Measurements from ENCODE around the gene TMEM170A.
"Not testable (repeated sequence)": the region's sequence is repeated elsewhere in the genome, so short reads cannot be mapped to it uniquely, and the experiment has no call there.

TMEM170A gene, protein sequence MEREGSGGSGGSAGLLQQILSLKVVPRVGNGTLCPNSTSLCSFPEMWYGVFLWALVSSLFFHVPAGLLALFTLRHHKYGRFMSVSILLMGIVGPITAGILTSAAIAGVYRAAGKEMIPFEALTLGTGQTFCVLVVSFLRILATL

DNA sequence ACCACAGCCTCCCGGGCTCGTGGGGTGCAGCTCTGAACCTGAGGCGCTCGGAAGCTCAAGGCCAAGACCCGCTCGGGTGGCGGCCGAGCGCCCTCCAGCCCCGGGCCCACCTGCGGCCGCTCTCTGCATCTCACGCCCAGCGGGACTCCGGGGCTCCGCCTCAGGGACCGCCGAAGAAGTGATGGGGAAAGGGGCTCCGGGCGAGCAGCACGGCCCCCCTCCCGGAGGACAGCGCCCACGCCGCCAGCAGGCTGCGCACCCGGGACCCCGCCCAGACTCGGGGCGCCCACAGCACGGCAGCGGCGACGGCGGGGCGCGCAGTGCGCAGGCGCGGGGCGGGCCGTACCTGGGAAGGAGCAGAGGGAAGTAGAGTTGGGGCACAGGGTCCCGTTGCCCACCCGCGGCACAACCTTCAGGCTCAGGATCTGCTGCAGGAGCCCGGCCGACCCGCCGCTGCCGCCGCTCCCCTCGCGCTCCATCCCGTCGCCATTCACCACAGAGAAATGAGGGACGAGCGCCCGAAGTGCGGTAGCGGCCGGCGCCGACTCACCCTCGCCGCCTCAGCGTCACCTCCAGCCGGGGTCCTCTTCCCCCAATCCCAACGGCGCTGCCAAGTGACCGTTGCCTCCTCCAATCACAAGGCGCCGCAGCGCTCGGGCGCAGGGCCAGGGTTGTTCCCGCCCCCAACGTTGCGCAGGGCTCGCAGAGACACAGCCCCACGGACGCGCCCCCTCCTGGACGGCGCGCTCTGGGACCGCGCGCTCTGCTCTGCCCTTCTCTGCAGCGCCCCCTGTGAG is at the start of gene TMEM170A:
TSS of gene TMEM170A (minus strand) at position 568 of the 797 bp plus-strand sequence. CDS start at position 479, 89 bp downstream.
- TF ChIP-seq, protein P1, sequence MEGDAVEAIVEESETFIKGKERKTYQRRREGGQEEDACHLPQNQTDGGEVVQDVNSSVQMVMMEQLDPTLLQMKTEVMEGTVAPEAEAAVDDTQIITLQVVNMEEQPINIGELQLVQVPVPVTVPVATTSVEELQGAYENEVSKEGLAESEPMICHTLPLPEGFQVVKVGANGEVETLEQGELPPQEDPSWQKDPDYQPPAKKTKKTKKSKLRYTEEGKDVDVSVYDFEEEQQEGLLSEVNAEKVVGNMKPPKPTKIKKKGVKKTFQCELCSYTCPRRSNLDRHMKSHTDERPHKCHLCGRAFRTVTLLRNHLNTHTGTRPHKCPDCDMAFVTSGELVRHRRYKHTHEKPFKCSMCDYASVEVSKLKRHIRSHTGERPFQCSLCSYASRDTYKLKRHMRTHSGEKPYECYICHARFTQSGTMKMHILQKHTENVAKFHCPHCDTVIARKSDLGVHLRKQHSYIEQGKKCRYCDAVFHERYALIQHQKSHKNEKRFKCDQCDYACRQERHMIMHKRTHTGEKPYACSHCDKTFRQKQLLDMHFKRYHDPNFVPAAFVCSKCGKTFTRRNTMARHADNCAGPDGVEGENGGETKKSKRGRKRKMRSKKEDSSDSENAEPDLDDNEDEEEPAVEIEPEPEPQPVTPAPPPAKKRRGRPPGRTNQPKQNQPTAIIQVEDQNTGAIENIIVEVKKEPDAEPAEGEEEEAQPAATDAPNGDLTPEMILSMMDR (IDR thresholded peaks at IDR 0.05; ENCODE audit: insufficient read depth, low read depth, low read length, missing control alignments) = peak; percentile 98
- H3K4me3 ChIP-seq (ENCODE audit: low read length) = peak within 1 kb of the TSS; percentile 72
- peak; percentile 99 for DNase-seq (ENCODE audit: low read depth)

DNA sequence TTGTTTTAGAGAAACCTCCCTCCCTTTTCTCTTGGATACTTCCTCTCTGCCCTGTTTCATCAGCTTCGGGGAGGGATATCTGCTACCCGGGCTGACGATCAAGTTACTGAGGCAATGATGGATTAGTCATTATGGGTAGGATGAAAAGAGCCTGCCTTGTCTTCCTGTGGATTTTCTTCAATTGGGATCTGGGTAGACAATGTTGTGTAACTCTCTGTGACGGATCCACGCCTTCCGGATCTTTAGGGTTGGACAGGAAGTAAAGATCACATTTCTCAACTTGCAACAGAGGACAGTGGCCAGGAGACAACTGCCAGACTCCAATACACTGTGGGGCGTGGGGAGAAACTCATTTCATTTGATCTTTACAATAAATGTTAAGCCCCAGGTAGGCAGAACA is 42.1 kb upstream of the TMEM170A start:
- no peak overlapping the region for H3K4me3 ChIP-seq (ENCODE audit: low read length)
- peak; percentile 96 for DNase-seq (ENCODE audit: low read depth)
- TF ChIP-seq, protein P1 (IDR thresholded peaks at IDR 0.05; ENCODE audit: insufficient read depth, low read depth, low read length, missing control alignments) = no peak

DNA sequence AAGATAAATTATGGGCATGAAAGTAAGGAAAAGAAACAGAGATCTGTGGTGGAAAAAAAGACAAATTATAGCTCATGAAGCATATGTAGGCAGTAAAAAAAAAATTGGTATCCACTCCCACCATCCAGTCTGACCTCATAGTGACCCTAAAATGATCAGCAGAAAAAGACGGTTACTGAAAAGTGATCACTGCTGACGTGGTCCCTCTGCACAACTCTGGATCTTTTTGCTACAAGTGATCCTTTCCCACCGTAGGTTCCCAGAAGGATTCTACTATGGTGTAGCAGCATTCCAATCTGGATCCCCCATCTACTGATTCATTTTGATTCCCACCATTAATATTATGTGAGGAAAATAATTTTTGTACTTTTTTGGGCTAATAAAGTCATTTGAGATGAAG is 41.6 kb upstream of the TMEM170A start:
- DNase-seq (ENCODE audit: low read depth) = no peak
- H3K4me3 ChIP-seq (ENCODE audit: low read length) = no peak overlapping the region
- TF ChIP-seq, protein P1 (IDR thresholded peaks at IDR 0.05; ENCODE audit: insufficient read depth, low read depth, low read length, missing control alignments) = no peak

DNA sequence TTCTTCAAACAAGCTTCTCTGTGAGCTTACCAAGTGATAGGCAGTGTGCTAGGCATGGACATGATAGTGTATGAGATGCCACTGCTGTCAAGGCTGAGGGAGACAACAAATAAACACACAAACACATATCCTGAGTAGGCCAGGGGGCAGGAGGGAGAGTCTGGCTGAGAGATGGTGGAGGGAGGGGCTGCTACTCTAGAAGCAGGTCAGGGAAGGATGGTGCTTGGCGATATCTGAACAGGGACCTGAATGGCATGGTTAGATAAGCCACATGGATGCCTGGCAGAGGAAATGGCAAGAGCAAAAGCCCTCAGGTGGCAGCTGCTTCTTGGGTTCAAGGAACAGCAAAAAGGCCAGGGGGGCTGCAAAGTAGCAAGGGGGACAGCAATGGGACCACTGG is 39.3 kb upstream of the TMEM170A start:
- no peak for DNase-seq (ENCODE audit: low read depth)
- no peak overlapping the region for H3K4me3 ChIP-seq (ENCODE audit: low read length)
- TF ChIP-seq, protein P1 (IDR thresholded peaks at IDR 0.05; ENCODE audit: insufficient read depth, low read depth, low read length, missing control alignments) = no peak

DNA sequence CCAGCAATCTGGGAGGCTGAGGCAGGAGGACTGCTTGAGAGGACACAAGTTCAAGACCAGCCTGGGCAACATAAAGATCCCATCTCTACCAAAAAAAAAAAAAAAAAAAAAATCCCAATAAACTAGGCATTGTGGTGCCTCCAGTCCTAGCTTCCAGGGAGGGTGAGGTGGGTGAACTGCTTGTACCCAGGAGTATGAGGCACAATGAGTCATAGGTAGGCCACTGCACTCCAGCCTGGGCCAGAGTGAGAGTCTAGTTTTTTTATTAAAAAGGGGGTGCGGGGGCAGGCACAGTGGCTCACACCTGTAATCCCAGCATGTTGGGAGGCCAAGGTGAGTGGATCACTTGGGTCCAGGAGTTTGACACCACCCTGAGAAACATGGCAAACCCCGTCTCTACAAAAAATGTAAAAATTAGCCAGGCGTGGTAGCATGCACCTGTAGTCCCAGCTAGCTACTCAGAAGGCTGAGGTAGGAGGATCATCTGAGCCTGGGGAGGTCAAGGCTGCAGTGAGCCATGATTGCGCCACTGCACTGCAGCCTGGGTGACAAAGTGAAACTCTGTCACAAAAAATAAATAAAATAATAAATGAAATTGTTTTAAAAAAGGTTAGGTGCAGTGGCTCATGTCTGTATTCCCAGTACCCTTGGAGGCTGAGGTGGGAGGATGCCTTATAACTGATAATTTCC is 38.6 kb upstream of the TMEM170A start:
- TF ChIP-seq, protein P1 (IDR thresholded peaks at IDR 0.05; ENCODE audit: insufficient read depth, low read depth, low read length, missing control alignments) = no peak
- peak; percentile 57 for DNase-seq (ENCODE audit: low read depth)
- H3K4me3 ChIP-seq (ENCODE audit: low read length) = no peak overlapping the region

DNA sequence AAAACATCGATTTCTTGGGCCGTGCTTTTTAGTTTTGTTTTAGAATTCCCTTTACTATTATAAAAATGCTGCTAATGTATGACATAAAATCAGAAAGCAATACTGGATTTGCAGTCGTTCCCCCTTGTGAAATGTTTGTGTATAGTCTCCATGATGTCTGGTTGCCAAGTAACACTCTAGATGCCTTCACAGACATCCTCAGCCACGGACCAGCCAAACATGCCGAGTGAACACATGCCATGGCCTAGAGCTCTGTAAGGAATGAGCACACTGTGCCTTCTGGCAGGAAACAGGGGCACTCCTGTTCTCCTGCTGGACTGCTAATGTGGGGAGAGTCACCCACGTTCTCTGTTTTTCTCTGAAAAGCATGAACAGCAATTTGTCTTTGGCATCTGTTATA is 37.3 kb upstream of the TMEM170A start:
- DNase-seq (ENCODE audit: low read depth) = peak; percentile 82
- not testable (repeated sequence) for H3K4me3 ChIP-seq (ENCODE audit: low read length)

DNA sequence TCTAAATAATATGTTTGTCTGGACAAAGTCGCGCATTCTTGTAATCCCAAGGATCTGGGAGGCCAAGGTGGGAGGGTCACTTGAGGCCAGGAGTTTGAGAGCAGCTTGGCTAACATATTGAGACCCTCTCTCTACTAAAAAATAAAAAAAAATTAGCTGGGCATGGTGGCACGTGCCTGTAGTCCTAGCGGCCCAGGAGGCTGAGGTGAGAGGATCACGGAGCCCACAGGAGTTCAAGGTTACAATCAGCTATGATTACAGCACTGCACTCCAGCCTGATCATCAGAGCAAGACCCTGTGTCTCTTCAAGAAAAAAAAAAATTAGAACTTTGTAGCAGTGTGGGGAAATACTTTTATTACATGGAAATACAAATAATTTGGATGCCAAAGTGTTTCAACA is 36.9 kb upstream of the TMEM170A start:
- TF ChIP-seq, protein P1 (IDR thresholded peaks at IDR 0.05; ENCODE audit: insufficient read depth, low read depth, low read length, missing control alignments) = no peak
- no peak for DNase-seq (ENCODE audit: low read depth)
- no peak overlapping the region for H3K4me3 ChIP-seq (ENCODE audit: low read length)

DNA sequence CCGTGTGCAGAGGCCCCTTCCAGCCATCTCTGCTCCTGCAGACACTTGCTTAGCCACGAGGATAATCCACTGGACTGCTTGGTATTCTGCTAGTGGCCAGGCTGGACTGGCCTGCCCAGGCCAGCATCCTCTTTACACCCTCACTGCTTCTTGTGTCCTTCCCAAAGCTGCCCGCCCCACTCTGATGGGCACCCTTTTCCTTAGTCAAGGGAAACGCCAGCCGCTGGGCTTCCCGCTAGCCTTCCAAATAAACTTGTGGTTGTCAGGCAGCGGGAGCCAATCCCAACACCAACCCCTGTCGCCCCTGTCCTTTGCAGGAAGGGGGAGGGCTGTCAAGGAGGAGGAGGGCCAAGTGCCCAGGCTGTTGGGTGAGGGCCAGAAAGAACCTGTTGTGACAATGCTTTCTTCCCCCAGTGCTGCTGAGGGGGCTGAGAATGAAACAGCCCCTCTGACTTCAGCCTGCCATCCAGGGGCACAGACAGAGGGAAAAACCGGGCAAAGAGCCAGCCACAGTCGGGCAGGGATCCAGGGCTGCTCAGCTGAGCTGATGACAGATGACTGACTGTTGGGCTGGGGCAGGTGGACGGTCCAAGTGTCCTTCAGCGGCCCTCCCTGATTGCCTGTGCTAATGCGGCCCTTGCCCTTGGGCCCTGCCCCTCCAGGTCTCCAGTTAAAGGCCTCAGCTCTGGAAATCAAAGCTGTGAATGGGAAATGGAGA is 34.3 kb upstream of the TMEM170A start:
- DNase-seq (ENCODE audit: low read depth) = peak; percentile 51
- not testable (repeated sequence) for H3K4me3 ChIP-seq (ENCODE audit: low read length)
